ENCODE data around the gene FCGR3B.
"Not testable (repeated sequence)": the region's sequence is repeated elsewhere in the genome, so short reads cannot be mapped to it uniquely, and the experiment has no call there.

Gene FCGR3B

GRCh38 chr1:161631076-161631475 is at the start of gene FCGR3B:
TSS of gene FCGR3B (minus strand) at chr1:161631176. CDS start at chr1:161631094, 82 bp downstream.
- DNase-seq: no peak

DNA sequence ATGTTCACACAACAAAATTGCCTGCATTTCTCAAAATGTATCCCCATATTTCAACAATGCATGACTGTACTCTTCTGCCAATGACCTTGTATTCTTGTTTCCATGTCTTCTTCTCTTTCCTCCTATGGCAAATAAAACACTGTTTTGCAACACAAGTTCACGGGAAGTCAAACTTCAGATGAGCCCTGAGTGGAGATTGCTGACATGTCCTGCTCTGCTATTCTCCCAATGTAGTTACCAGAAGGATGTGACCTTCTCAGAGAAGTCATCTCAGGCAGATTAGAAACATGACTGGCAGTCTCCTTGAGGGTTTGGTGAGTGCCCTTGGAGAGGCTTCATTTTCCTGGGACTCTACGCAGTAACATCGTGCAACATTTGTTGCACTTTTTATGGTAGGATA is 47.5 kb upstream of the FCGR3B start:
- no peak for DNase-seq

DNA sequence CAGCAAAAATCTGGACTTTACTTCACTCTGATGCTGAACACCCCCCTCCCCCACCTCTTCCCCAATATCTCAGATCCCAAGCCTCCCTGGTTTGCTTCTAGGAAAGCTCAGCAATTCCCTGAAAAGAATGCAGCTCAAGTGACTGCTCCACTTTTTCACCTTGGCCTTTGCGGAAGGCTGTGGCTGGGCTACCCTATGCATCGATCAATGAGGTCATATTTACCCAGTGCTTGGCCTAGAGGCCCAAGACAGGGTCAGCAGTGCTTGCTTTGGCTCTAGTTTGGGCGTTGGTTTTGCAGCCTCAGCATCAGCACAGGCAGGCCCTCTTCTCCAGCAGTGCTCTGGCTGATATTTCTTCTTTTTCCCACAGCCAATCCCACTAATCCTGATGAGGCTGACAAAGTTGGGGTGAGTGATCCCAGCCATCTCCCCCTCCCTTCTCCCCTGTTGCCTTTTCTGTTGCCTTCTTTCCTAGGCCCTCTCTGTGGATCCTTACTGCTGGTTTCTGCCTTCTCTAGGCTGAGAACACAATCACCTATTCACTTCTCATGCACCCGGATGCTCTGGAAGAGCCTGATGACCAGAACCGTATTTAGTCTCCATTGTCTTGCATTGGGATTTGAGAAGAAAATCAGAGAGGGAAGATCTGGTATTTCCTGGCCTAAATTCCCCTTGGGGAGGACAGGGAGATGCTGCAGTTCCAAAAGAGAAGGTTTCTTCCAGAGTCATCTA is 46.1 kb upstream of the FCGR3B start:
- DNase-seq: no peak

DNA sequence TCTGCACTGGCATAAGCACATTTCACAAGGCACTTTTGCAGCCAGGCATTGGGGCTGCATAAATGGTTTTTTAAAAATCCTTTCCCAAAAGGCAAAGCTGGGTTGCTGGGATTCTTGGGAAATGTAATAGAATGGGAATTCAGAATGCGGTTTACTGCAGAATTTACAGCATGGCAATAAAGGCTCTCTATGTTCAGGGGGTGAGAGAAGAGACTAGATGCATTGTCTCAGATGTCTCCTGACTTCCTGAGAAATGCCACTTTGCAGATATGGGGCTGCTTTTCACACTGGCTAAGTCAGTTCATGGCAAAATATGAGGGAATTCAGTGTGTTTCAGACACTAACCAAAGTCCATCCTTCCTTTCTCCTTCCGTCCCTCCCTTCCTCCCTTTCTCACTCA is 45.5 kb upstream of the FCGR3B start:
- no peak for DNase-seq

DNA sequence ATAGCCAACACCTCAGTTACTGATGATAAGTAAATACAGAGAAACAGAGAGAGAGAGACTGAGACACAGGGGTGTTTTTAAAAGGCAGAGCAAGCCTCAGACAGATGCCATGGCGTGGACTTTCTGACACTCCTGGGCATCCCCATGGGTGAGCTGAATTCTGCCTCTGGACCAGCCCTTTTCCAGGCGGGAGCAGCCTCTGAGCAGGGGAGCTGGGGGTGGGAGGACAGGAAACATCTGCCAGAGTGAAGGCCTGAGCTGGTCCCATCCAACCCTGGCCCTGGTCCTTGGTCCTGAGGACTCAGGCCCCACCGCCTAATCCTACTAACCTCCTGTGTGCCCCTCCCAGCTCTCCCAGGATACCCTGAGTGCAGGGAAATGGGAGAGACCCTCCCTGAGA is 43.9 kb upstream of the FCGR3B start:
- DNase-seq: not testable (repeated sequence)

DNA sequence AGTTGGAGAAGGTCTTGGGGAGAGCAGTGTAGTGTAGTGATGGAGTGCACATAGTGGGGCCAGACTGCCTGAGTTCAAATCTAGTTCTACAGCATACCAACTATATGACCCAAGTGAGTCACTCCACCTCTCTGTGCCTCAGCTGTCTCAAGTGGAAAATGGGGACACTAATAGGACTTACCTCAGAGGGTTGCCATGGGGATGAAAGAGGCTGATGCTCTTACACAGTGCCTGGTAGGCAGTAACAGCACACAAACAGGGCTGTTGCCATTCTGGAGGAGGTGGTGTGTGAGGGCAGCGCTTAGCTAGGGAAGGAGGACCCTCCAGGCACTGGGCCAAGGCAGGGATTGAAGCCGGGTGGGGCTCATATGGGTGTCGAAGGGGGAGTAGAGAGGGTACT is 43.5 kb upstream of the FCGR3B start:
- DNase-seq: not testable (repeated sequence)

GRCh38 chr1:161673437-161673836 is 42.5 kb upstream of the FCGR3B start:
- not testable (repeated sequence) for DNase-seq

DNA sequence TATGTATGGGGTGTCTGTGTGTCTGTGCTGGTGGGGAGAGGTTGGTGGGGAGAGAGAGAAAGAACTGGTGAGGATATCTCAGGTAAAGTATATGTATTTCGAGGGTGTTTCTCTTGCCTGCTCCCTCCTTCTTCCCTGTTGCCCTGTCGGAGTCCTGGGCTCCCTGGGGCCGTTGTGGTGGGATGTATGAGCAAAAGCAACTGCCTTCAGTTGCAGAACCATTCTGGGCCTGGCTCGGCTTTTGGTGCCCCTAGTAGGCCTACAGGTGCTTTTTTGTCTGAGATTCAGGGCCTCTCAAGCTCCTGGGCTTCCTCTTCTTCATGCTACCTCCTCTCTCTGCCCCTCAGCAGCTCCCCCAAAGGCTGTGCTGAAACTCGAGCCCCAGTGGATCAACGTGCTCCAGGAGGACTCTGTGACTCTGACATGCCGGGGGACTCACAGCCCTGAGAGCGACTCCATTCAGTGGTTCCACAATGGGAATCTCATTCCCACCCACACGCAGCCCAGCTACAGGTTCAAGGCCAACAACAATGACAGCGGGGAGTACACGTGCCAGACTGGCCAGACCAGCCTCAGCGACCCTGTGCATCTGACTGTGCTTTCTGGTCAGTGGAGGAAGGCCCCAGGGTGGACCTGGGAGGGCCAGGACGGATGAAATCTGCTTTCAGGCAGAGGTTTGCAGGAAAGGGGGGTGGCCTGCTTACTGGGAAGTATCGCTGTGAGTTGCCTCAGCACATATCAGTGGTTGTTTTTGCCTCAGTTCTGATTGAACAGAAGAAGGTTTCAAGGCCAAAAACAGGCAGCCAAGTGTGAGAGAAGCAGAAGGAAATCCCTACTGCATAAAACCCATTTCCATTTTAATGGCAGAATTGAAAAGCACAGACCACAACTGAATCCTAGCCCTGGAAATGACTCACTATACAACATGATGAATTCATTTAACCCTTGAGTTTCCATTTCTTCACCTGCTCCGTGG is 40.4 kb upstream of the FCGR3B start:
- DNase-seq: not testable (repeated sequence)

- not testable (repeated sequence) for DNase-seq
Measured at GRCh38 chr1:161664689-161665088, 33.7 kb upstream of the FCGR3B start.

DNA sequence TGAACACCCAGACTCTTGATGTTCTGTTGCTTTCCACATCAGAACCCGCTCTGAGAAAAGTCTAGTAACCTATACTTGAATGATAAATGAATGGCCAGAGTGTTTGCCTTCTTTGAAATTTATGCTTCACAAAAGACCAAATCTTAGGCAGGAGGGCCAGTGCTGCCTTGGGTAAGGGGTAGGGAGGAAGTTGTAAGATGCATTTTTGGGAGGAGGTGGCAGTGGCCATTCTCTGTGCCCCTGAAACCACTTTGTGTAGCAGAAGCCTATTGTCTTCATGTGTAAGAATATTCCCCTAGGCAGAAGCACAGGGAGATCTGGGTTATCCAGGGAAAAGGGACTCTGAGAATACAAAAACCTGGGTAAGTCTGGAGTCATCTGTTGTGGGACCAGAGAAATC is 32.6 kb upstream of the FCGR3B start:
- not testable (repeated sequence) for DNase-seq

DNA sequence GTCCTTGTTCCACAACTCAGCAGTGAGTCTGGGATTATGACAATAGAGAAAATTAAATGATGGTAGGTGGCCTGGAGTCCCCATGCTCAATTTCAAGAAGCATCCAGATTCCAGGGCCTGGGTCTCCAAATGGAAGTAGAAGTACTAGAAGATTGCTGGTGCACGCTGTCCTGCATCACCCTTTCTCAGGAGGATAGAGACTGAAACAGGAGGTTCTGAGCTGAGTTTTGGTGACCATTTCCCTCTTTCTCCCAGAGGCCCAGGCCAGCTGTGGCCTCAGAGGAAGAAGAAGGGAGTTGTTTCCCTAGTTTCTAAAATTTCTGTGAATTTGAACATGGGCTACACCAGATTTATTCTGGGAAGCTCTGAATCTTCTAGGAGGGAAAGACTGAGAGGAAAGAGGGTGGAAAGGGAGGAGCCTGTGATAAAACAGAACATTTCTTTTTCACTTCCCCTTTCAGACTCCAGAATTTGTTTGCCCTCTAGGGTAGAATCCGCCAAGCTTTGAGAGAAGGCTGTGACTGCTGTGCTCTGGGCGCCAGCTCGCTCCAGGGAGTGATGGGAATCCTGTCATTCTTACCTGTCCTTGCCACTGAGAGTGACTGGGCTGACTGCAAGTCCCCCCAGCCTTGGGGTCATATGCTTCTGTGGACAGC is 31.8 kb upstream of the FCGR3B start, which contains the start of gene FCGR2B:
Gene FCGR2B (plus strand): TSS at position 460 of the 656 bp plus-strand sequence. CDS start 99 bp downstream, at position 559.
- not testable (repeated sequence) for DNase-seq

- DNase-seq: not testable (repeated sequence)
Measured at GRCh38 chr1:161661660-161662311, 30.8 kb upstream of the FCGR3B start.

- DNase-seq: not testable (repeated sequence)
Measured at GRCh38 chr1:161658524-161658923, 27.5 kb upstream of the FCGR3B start.

DNA sequence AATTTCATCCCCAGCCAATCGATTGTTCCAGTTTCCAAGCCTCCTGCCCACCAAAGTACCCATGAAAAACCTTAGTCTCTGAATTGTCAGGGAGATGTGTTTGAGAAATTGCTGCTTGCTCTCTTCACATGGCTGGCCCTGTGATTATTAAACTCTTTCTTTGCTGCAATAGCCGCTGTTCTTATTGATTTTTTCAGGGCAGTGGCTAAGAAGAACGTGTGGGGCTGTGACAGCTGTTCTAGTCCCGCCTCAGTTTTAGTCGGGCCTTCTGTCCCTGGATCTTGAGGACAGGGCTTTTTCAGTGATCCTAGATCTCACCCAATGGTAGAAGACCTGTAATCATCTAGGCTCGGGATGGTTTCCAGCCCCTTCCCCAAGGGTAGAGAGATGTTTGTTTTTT is 23.0 kb upstream of the FCGR3B start:
- not testable (repeated sequence) for DNase-seq

DNA sequence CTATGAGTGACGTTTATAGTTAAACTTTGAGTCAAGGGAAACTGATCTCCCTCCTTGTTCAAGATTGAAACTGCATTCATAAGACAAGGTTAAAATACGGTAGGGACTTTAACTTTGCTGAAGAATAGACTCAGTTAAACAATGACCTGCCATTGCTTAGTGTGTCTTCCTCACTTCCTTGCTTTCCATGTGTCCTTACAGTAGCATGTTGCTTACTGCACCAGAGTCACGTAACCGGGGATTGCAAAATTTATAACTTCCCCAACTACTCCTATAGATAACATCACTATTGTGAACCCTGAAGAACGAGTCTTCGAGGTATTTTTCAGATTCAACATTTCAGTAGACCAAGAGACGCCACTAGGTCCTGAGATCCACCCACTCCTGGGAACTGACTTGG is 22.6 kb upstream of the FCGR3B start:
- DNase-seq: not testable (repeated sequence)

DNA sequence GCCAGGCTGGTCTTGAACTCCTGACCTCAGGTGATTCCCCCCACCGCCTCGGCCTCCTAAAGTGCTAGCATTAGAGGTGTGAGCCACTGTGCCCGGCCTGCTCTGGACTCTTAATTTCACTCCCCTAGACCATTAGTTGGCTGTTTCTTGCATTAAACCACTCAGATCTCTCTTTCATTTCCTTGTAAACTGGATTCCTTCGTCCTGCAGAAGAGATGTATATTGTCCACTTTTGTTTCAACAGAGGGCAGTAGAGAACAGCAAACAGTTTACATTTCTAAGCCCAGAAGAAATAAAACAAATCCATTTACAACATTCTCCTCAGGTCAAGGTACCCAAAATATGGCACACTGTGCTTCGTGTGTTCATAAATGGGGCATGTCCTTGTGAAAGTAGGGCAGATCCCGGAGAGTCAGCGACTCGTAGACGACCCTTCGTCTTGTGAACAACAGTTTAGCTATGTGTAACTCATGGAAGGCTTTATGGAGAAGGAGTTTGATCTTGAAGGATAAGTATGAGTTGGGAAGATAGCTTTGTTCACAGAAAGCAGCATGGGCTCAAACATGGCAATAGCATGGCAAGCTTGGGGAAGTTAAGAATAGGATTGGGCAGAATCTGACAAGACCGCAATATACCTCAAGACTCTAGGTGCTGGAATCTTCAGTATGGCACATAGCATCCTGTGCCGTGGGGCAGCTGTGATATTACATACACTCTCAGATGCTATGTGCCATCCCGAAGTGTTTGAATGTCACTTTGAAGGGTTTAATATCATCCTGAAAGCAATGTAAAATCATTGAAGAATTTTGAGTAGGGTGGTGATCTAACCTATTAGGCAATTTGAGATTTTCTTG is 16.8 kb upstream of the FCGR3B start:
- DNase-seq: not testable (repeated sequence)

DNA sequence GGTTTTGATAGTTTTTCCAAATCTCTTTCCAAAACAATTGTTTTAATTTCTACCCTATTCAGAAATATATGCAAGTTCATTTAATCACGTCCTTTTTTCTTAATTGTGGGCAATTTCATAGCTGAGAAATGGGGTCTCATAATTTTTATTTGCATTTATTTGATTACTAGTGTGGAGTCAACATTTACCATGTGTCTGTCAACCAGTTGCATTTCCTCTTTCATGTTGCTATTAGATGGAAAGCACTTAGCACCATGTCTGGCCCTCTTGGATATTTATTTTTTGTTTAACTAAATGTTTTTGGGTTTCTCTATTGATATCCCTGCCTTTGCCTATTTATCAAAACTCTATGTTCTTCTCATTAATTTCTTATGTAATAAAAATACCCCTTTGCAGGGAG is 13.9 kb upstream of the FCGR3B start:
- DNase-seq: not testable (repeated sequence)

- DNase-seq: not testable (repeated sequence)
Measured at GRCh38 chr1:161643481-161644208, 12.7 kb upstream of the FCGR3B start.

GRCh38 chr1:161642697-161643096 is 11.7 kb upstream of the FCGR3B start:
- not testable (repeated sequence) for DNase-seq

DNA sequence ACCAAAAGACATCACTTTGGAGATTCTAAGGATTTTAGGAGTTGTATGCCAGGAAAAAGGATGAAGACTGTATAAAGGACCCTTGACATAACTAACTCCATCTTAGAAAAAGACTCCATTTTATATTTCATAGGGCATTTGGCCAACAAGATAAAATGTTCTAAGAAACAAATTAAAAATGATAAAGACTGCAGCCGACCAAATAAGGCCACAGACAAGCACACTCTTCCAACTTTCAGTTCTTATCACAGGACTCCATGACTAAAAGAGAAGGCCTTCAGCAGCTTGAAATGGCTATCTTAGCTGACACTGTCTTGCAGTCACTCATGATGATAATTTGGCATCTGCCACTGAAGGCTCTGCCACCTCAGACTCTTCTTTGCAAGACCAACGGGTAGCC is 8.2 kb upstream of the FCGR3B start:
- DNase-seq: not testable (repeated sequence)
